H9 (cell line): ENCODE data around the gene BIN1. TPM values are rescaled to one million over a fixed set of nuclear protein-coding genes. Genes with fewer than 3 reads are reported as not detected.

ENCODE experiments used
- DNase-seq: peaks from one replicate; pipeline ENCODE4 v3.0.0-alpha.2; 2017
- H2AFZ ChIP-seq: one replicate; pipeline ENCODE4 v1.6.1; 2013; ENCODE audit warnings: mild to moderate bottlenecking, low read length, control low read depth, moderate library complexity
- H2AK5ac ChIP-seq: 2 replicates; pipeline ENCODE4 v1.6.1; 2013; ENCODE audit warnings: low read length, control low read depth, mixed read lengths; ENCODE audit not compliant: insufficient read length
- H2BK120ac ChIP-seq: one replicate; pipeline ENCODE4 v1.6.1; 2013; ENCODE audit warnings: low read depth, mild to moderate bottlenecking, low read length, control low read depth, inconsistent platforms; ENCODE audit not compliant: poor library complexity, severe bottlenecking
- H2BK12ac ChIP-seq: 2 replicates; pipeline ENCODE4 v1.6.1; 2013; ENCODE audit warnings: low read length, control low read depth, mixed read lengths, low read depth; ENCODE audit not compliant: insufficient read length
- H2BK15ac ChIP-seq: 2 replicates; pipeline ENCODE4 v1.6.1; 2013; ENCODE audit warnings: low read depth, low read length, control low read depth
- H2BK20ac ChIP-seq: one replicate; pipeline ENCODE4 v1.6.1; 2013; ENCODE audit warnings: low read depth, mild to moderate bottlenecking, low read length, control low read depth, inconsistent platforms; ENCODE audit not compliant: poor library complexity, severe bottlenecking
- H2BK5ac ChIP-seq: 2 replicates; pipeline ENCODE4 v1.6.1; 2013; ENCODE audit warnings: low read length, control low read depth, mixed read lengths; ENCODE audit not compliant: insufficient read length
- H3K14ac ChIP-seq: 2 replicates; pipeline ENCODE4 v1.6.1; 2013; ENCODE audit warnings: low read length, control low read depth; ENCODE audit not compliant: insufficient read depth
- H3K18ac ChIP-seq: 2 replicates; pipeline ENCODE4 v1.6.1; 2013; ENCODE audit warnings: low read depth, mild to moderate bottlenecking, mixed read lengths, low read length, control low read depth; ENCODE audit not compliant: insufficient read length
- H3K23ac ChIP-seq: 2 replicates; pipeline ENCODE4 v1.6.1; 2013; ENCODE audit warnings: low read length, control low read depth, mixed read lengths, low read depth; ENCODE audit not compliant: insufficient read length
- H3K23me2 ChIP-seq: 2 replicates; pipeline ENCODE4 v1.6.1; 2013; ENCODE audit warnings: low read depth, mild to moderate bottlenecking, mixed read lengths, low read length, control low read depth; ENCODE audit not compliant: insufficient read length, poor library complexity, severe bottlenecking
- H3K27ac ChIP-seq: 2 replicates; pipeline ENCODE4 v1.5.1; 2013; ENCODE audit warnings: low read length, control low read depth, mixed read lengths, low read depth; ENCODE audit not compliant: insufficient read length
- H3K27me3 ChIP-seq: 2 replicates; pipeline ENCODE4 v1.6.1; 2013; ENCODE audit warnings: low read length, control low read depth, inconsistent platforms; ENCODE audit not compliant: insufficient read depth
- H3K4ac ChIP-seq: 2 replicates; pipeline ENCODE4 v1.6.1; 2013; ENCODE audit warnings: low read depth, mild to moderate bottlenecking, control low read depth, inconsistent platforms, low read length, moderate library complexity
- H3K4me1 ChIP-seq: 2 replicates; pipeline ENCODE4 v1.6.1; 2013; ENCODE audit warnings: low read length, control low read depth, inconsistent platforms; ENCODE audit not compliant: insufficient read depth
- H3K4me2 ChIP-seq: 2 replicates; pipeline ENCODE4 v1.6.1; 2013; ENCODE audit warnings: low read length, control low read depth, mixed read lengths; ENCODE audit not compliant: insufficient read length, insufficient read depth
- H3K56ac ChIP-seq: 2 replicates; pipeline ENCODE4 v1.6.1; 2013; ENCODE audit warnings: low read depth, mild to moderate bottlenecking, mixed read lengths, low read length, control low read depth; ENCODE audit not compliant: insufficient read length
- H3K79me1 ChIP-seq: 2 replicates; pipeline ENCODE4 v1.6.1; 2013; ENCODE audit warnings: low read depth, mild to moderate bottlenecking, moderate library complexity, low read length, control low read depth, inconsistent platforms; ENCODE audit not compliant: insufficient read depth, poor library complexity, severe bottlenecking
- H3K79me2 ChIP-seq: 2 replicates; pipeline ENCODE4 v1.6.1; 2013; ENCODE audit warnings: low read length, control low read depth, inconsistent platforms; ENCODE audit not compliant: insufficient read depth
- H3K9ac ChIP-seq: 2 replicates; pipeline ENCODE4 v1.6.1; 2013; ENCODE audit warnings: low read length, control low read depth, mixed read lengths; ENCODE audit not compliant: insufficient read length; ENCODE audit errors: extremely low read depth
- H3K9me3 ChIP-seq: one replicate; pipeline ENCODE4 v1.6.1; 2013; ENCODE audit warnings: low read depth, low read length, inconsistent platforms; ENCODE audit not compliant: control insufficient read depth
- H3T11ph ChIP-seq: one replicate; pipeline ENCODE4 v1.6.1; 2013; ENCODE audit warnings: mild to moderate bottlenecking, low read length, control low read depth, inconsistent platforms
- H4K20me1 ChIP-seq: one replicate; pipeline ENCODE4 v1.6.1; 2013; ENCODE audit not compliant: control insufficient read depth, insufficient read length, insufficient read depth
- H4K5ac ChIP-seq: 2 replicates; pipeline ENCODE4 v1.6.1; 2013; ENCODE audit warnings: low read depth, mild to moderate bottlenecking, mixed read lengths, low read length, control low read depth; ENCODE audit not compliant: insufficient read length
- H4K8ac ChIP-seq: replicated peaks from 2 replicates; pipeline ENCODE4 v1.6.1; 2013; ENCODE audit warnings: low read length, control low read depth, mixed read lengths, low read depth; ENCODE audit not compliant: insufficient read length
- H4K91ac ChIP-seq: 2 replicates; pipeline ENCODE4 v1.6.1; 2013; ENCODE audit warnings: low read depth, mild to moderate bottlenecking, moderate library complexity, mixed read lengths, low read length, control low read depth; ENCODE audit not compliant: insufficient read length
- H3K27ac Mint-ChIP-seq, 3 experiments: 2 replicates in 2 of 3; 3 replicates in 1 of 3; pipeline ENCODE4 v1.8.0; 2020 to 2021; ENCODE audit warnings: mixed read lengths in 3 of 3, mild to moderate bottlenecking in 1 of 3, moderate library complexity in 1 of 3
- H3K27me3 Mint-ChIP-seq: 2 replicates; pipeline ENCODE4 v1.8.0; 2021; ENCODE audit warnings: low read depth, mild to moderate bottlenecking, moderate library complexity, mixed read lengths
- H3K36me3 Mint-ChIP-seq, 3 experiments: 2 replicates in 2 of 3; 3 replicates in 1 of 3; pipeline ENCODE4 v1.8.0; 2020 to 2021; ENCODE audit warnings: low read depth in 3 of 3, mixed read lengths in 3 of 3; ENCODE audit not compliant: insufficient read depth in 1 of 3
- H3K4me1 Mint-ChIP-seq, 2 experiments: 2 replicates each; pipeline ENCODE4 v1.8.0; 2020; ENCODE audit warnings: mixed read lengths in 2 of 2
- H3K4me3 Mint-ChIP-seq, 2 experiments: 2 replicates in 1 of 2; 3 replicates in 1 of 2; pipeline ENCODE4 v1.8.0; 2020 to 2021; ENCODE audit warnings: mild to moderate bottlenecking in 2 of 2, mixed read lengths in 2 of 2, moderate library complexity in 1 of 2
- H3K9me3 Mint-ChIP-seq, 2 experiments: 2 replicates in 1 of 2; 3 replicates in 1 of 2; pipeline ENCODE4 v1.8.0; 2020; ENCODE audit warnings: mild to moderate bottlenecking in 2 of 2, mixed read lengths in 2 of 2, moderate library complexity in 1 of 2
- CTCF ChIP-seq: fragments of 200-600 bp; sonication (generic); conservative IDR thresholded peaks from 3 replicates; pipeline ENCODE4 v1.8.0; 2021; ENCODE audit warnings: antibody characterized with exemption, mild to moderate bottlenecking
- WGBS: extraction: QIAGEN DNeasy Blood & Tissue Kit; methylation state at CpG from one replicate; pipeline ENCODE4 v1.1.7; 2013; ENCODE audit warnings: missing lambda C conversion rate, low lambda C conversion rate, mixed read lengths; ENCODE audit not compliant: insufficient read length; ENCODE audit errors: extremely low coverage; 5-methylcytosine and 5-hydroxymethylcytosine counted together
- total RNA-seq: library from RNA; stranded (reverse); gene quantifications from 2 replicates; pipeline ENCODE4 v1.2.1, GENCODE V29; 2021

Gene BIN1
- total RNA-seq, 1 experiment from 2014 or later = 32.0 TPM

- Histone ChIP-seq H3K27me3 (no peaks in the 10 kb centered on the region), H2BK5ac (no peak overlapping the region), H3K79me1 (no peaks in the 10 kb centered on the region), H3K27ac (no peak overlapping the region), H3K4me2 (no peak overlapping the region), H2BK12ac (no peak overlapping the region), H3K56ac (no peak overlapping the region), H2BK120ac (no peak overlapping the region), H4K8ac (no peak overlapping the region), H3K4me1 (no peaks in the 10 kb centered on the region; the same call in 1 of the 2 replicates), H2BK15ac (no peak overlapping the region), H2AK5ac (no peak overlapping the region), H3K23ac (no peak overlapping the region), H3T11ph (no peak overlapping the region), H3K23me2 (no peaks in the 10 kb centered on the region), H3K79me2 (no peaks in the 10 kb centered on the region), H2AFZ (no peak overlapping the region), H3K14ac (no peak overlapping the region), H3K18ac (no peak overlapping the region), H3K9me3 (no peaks in the 10 kb centered on the region), H4K91ac (no peak overlapping the region), H4K20me1 (no peaks in the 10 kb centered on the region), H2BK20ac (no peak overlapping the region), H4K5ac (no peak overlapping the region), H3K9ac (no peak overlapping the region), H3K4ac (no peak overlapping the region)
- peaks cover 7% of the 10 kb centered on the region; the same call in 1 of the 2 replicates for H3K27me3 Mint-ChIP-seq
- no peak for TF ChIP-seq CTCF
- no peak overlapping the region for H3K27ac Mint-ChIP-seq
- no peaks in the 10 kb centered on the region for H3K9me3 Mint-ChIP-seq
- no peaks in the 10 kb centered on the region for H3K36me3 Mint-ChIP-seq
- H3K4me1 Mint-ChIP-seq = peaks cover 11% of the 10 kb centered on the region in 2 experiments
- no CpG with 5 or more reads among the region's 4 CpGs for WGBS
- H3K4me3 Mint-ChIP-seq = no peak overlapping the region
- DNase-seq = no peak
Measured at GRCh38 chr2:127006962-127007361, 100.0 kb downstream of the BIN1 start.
